Iris pigment epithelial cell (primary cell): Measurements from ENCODE around the gene PGF.
"Not testable (repeated sequence)": the region's sequence is repeated elsewhere in the genome, so short reads cannot be mapped to it uniquely, and the experiment has no call there.

ENCODE experiments used
- DNase-seq: peaks from one replicate; pipeline ENCODE4 v3.0.0-alpha.2; 2011; ENCODE audit warnings: low read depth

The PGF gene

DNA sequence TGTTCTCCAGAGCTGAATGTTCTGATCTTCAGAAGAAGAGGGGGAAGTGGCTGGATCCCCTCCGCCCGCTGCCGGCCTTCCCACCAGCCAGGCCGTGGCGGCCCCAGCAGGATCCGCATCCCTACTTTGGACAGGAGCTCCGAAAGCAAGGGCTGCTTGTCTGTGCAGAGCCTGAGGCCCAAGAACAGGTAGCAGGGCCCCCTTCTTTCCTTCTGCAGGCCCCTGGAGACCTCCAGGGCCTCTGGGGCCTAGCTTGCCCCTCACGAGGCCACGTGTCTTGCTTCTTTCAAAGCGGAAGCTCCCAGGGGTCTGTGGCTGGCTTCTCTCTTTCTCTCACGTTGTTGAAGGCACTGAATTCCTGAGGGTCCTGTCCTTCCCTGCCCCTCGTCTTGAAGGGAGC lies 13.2 kb downstream of the PGF start:
- DNase-seq: no peak

DNA sequence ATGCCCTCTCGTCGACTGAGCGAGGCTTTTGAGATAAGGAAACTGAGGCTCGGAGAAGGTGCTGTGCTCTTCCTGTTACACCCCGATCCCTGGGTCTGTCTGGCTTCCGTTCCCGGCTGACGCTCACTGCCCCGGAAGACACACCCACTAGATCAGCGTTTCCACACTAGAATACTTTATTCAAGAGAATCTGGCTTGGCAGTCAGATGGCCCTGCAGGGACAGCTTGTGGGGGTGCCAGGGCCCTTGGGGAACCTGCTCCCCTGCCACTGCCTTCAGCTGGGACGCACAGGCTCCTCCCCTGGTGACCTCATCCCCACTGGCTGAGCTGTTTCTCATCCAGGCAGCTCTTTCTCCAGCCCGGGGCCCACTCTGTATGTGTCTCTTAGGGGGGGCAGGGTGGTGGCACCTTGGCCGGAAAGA lies 13.7 kb downstream of the PGF start:
- peak; percentile 70 for DNase-seq

DNA sequence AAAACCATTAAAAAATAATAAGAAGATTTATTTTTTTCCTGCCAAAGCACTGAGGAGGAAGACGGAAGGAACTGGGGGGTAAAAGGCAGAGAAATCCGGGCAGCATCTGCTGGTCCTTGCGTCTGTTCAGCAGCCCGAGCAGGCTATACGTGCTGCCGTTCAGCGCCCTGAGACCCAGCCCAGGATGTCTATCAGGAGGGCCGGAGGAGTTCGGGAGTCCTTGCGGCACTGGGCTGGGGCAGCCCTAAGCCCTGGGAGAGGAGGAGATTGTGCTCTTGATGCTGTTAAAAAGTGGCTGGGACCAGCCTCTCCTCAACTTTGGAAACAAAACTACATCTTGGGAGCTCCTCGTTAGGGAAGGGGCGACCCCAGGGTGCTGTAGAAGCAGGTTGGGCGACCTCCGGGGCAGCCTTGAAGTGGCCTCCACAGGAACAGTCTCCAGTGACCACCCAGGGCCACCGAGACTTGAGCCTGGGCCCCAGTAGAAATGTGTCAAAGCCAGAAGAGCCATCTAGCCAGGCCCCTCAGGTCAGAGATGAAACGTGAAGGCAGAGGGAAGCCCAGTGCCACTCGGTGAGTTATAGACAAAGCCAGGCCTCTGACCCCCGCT lies 14.3 kb downstream of the PGF start:
- no peak for DNase-seq

DNA sequence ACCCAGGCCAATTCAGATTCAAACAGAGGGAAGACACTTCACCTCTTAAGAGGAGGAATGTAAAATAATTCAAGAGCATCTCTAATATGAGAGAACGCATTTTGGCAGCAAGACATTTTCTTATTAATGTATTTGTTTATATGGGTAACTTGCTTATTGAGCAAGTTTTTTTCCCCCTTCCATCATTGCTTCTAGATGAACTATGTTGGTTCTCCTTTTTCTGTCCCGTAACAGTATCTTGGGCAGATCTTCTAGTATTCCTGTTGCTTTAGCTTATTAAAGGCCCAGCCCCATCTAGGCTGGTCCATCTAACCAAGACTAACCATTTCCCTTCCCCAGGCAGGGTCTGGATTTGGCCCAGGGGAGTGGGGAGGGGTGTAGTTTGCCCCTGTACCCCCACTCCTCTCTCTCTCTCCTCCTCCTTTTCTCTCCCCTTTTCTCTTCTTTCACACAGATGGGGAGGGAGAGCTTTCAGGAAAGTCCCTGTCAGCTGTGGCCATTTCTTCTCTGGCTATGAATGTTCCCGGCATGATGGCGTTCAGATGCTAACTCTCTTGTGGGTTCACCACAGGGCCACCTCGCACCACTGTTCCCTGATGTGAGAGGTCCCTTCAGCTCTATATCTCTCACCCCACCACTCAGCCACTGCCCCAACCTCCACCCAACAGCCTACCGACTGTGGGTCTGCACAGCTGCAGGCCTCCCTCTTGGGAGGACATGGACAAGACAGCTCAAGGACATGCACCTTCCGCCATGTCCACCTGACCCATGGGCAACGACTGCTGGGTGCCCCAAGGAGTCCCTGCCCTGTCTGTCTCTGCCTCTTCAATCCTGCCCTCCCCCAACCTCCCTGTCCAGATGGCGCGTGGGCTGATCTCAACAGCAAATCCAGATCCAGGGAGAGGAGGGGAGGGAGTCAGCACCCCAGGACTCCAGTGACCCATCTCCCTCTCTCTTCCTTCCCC lies 16.6 kb downstream of the PGF start:
- DNase-seq: no peak

DNA sequence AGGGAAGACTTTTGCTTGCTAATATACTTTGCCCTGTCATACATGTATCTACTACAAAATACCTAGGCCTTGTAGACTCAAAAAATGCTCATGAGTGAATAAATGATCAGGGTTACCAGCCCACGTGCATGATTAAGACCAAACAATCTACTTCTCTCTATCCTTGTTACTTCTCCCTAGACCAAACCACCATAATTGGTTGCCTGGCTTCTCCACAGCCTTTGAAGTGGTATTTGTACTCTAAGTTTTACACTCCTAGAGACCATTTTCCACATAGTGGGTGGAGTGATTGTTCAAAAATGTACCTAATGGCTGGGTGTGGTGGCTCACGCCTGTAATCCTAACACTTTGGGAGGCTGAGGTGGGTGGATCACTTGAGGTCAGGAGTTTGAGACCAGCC lies 18.2 kb downstream of the PGF start:
- DNase-seq: no peak

DNA sequence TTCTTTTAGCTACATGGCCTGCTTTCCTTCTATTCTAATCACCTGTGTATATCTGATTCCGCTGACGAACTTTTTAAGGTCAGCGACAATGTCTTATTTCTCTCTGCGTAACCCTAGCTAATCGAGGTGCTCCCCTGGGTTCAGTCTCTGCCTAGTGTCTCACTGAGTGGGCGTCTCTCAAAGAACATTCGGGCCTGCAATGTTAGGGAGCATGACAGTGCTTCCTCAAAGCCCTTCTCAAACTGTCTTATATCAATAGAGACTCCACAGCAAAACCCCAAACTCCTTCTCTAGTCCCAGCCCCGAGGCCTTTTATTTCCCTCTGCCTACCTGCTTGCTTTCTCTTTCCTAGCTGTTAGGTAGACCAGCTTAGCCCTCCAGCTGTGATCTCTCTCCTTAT lies 18.7 kb downstream of the PGF start:
- DNase-seq: no peak

DNA sequence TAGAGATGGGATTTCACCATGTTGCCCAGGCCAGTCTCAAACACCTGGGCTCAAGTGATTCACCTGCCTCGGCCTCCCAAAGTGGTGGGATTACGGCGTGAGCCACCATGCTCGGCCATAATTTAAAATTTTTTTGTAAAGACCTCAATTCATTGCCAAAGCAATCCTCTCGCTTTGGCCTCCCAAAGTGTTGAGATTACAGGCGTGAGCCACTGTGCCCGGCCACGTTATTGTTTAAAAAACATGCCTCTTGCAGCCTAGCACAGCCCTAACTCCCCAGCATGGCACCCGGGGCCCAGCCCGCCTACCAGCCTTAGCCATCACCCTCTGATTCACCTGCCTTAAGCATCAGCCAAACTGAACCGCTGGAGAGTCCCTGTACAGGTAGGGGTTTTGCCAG lies 19.2 kb downstream of the PGF start:
- DNase-seq: no peak

DNA sequence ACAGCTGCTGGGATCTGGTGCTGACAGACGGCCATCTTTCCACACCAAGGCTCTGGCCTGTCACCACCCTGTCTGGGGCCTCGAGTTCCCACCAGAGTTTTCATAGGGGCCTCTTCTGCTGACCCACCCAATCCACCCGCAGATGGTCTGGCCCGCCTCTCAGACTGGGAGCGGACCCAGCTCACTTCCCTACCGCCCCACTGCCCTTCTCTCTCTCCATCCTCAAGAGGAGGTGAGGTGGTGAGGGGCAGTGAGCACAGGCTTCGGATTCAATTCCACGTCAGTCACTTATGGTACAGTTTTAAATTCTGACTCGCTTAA lies 20.1 kb downstream of the PGF start:
- no peak for DNase-seq

DNA sequence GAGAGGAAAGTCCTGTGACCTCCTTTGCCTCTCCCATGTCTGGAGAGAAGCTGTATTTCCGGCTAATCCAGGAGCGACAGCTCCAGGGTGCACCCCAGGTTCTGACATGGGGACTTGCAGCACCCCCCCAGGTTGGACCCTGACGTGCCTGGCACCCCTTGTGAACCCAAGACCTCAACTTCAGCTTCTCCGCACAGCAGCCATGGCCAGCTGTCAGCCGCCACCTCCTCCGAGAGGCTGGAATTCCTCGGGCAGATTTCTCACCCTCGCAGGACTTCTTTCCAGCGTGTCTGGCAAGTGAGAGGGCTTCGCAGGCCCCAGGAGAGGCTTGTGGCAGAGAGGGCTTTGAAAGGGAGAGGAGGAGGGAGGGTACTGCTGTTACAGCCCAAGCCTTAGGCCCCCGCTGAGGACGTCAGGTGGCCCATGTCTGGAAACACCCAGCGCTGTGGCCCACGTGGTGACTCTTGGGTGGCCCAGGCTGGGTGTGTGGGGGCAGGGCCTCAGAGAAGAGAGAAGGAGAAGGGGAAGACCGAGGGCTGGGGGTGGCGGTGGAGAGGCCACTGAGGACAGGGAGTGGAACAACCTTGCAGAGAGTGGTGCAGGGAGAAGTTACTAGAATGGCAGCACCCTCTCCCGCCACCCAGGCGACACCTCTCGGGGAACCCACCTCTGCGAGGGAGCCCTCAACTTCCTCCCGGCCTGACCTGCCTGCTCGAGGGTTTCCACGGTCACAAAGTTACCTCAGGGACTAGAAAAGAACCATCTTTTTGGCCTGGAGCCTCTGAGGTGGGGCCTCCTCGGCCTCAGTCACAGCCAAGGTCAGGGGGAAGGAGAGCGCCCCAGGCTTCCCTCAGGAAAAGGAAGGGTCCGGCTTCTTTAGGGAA lies 20.7 kb downstream of the PGF start:
- no peak for DNase-seq

DNA sequence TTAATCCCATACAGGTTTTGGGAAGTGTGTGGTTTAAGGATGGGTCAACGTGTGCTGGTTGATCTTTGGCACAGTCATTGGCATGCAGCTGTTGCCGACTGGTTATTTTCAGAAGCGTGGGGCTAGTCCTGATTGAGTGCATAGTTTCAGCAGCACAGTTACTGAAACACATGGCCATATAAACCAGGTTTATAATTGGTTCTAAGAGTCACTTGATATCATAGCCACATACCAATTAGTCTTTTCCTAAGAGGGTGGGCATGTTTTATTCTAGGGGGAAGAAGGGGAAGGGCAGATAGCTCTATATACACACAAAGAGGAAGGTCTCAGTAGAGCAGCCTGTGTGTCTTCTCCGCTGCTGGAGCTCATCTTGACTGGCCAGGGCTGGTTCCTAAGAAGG lies 21.4 kb downstream of the PGF start:
- no peak for DNase-seq

DNA sequence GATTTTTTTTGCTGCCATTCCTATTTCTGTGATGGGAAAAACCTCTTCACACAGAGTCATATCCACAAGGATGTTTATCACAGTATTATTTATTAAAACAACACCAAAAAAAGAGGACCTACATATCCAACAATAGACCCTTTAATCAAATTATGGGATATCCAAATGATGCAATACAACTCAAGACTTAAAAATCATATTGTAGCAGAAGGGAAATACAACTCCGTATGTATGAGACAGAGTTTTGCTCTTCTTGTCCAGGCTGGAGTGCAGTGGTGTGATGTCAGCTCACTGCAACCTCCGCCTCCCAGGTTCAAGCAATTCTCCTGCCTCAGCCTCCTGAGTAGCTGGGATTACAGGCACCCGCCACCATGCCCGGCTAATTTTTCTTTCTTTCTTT lies 22.5 kb downstream of the PGF start:
- DNase-seq: not testable (repeated sequence)

DNA sequence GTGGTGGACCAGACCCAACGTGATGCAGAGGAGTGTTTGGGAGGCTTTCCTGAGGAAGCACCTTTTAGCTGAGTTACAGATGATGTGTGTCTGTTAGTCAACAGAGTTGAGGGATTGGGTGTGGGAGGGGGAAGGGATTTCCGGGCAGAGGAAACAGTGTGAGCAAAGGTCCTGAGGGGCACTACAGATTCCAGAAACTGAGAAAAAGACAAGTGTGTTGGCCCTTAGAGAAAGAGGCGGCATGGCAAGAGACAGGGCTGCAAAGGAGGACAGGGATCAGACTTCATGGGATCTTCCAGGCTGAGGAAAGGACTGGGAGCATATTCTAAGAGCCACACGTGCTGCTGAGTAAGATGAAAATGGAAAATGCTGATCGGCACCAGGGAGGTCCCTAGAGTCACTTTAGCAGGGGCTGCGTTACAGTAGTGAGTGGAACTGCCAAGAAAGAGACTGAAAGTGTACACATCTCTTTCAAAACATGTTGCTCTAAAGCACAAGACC lies 22.9 kb downstream of the PGF start:
- DNase-seq: no peak

DNA sequence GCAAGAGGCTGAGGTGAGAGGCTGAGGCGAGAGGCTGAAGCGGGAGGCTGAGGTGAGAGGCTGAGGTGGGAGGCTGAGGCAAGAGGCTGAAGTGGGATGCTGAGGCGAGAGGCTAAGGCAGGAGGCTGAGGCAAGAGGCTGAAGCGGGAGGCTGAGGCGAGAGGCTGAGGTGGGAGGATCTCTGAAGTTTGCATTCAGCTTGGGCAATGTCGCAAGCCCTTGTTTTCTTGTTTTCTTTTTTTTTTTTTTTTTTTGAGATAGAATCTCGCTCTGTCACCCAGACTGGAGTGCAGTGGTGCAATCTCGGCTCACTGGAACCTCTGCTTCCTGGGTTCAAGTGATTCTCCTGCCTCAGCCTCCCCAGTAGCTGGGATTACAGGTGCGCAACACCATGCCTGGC lies 23.7 kb downstream of the PGF start:
- DNase-seq: not testable (repeated sequence)

DNA sequence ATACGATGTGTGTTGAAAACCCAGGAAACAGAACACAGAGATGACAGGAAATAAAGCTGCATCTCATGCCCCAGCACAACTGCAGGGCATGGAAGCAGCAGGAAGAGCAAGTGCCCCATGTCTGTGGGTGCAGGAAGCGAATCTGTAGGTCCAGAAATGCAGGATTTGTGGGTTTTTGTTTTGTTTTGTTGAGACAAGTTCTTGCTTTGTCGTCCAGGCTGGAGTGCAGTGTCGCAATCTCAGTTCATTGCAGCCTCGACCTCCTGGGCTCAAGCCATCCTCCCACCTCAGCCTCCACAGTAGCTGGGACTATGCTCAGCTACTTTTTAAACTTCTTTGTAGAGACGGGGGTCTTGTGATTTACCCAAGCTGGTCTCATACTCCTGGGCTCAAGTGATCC lies 26.2 kb downstream of the PGF start:
- DNase-seq: no peak

DNA sequence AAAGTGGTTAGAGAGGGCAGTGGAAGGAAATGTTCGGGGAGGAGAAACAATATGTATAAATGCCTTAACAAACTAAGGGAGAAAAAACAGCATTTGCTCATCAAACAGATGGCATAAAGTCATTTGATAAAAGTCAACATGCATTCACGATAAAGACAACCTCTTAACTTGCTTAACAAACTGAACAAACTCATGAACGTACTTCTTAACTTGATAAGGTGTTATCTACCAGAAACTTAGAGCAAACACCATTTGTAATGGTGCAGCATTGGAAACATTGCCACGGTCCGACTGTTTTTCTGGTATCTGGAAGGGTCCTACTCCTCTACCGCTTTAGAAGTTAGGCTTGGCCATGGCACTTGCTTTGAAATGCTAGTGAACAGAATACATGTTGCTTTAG lies 28.2 kb downstream of the PGF start:
- no peak for DNase-seq

DNA sequence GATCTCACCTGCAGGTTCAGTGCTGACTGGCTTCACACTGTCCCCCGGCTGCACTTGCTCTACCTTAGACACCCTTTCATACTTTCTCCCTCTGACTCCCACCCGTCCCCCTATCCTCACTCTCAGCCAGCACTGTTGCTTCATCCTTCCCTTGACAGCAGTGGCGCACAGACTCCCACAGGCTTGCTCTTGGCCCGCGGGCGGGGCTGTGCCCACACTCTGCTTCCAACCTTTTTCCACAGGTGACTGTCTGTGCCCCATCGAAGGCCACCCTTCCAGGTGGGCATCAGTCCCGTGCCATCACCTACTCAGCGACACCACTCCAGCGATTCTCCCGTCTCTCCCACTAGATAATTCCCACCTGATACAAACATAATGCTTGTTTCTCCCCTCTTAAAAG lies 31.3 kb downstream of the PGF start:
- no peak for DNase-seq

DNA sequence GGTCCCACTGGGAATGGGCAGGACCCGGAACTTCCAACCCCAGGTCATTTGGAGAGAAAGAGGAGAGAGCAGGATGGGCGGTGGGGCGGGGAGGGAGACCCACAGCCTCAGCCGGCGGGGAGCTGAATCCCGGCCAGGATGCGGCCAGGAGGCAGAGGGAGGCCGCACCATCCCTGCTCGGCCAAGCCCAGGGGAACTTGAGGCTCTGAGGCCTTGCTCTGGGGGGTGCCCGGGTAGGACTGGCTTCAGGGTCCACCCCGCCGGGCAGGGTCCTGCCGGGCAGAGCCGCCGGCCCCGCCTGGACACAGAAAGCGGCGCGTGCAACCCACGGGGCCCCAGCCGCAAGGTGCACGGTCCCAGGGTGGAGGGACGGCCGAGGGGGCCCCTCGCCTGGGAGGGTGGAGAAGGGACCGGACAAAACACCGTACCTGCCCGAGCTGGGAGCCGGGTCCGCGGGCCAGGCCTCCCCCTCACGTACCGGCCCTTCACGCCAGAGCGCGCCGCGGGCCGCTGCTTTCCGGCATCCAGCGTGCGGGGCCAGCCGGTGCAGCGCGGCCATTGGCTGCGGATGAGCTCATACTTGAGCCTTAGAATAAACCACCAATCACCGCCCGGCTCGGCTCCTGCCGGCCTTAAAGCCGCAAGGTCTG lies 32.5 kb downstream of the PGF start, which contains the start of gene RPS6KL1:
Gene RPS6KL1 (minus strand): TSS at position 509 of the 650 bp plus-strand sequence. CDS start 1,719 bp downstream, outside the sequence.
- peak; percentile 82 for DNase-seq

DNA sequence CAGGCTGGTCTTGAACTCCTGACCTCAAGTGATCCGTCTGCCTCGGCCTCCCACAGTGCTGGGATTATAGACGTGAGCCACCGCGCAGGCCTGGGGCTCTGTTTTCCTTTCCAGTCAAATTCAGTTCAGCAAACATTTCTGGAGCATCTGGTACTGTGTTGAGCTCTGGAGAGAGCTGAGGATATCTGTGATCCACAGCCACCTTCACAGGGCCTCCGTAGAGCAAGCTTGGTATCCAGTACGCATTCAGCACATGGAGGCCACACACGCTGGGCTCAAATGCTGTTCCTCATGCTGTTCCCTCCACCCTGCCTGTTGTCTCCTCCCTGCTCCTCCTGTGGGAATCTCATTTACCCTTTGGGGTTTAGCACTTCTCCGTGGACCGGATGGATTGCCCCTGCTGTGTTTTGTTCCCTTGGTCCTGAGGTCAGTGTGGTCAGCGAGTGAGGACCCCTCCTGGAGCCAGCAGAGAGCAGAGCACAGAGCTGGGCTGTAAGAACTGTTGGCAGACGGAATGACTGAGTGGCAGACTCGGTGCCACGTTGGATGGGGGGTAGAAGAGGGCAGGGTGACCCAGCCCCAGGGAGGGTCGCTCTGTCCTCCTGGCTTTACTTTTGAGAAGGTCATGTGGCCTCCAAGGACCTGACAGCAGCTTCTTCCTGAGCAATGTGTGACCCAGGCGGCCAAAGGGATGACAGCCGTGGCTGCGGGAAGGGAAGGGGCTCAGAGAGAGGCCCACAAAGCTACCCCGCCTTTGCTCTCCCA lies 33.2 kb downstream of the PGF start:
- no peak for DNase-seq

DNA sequence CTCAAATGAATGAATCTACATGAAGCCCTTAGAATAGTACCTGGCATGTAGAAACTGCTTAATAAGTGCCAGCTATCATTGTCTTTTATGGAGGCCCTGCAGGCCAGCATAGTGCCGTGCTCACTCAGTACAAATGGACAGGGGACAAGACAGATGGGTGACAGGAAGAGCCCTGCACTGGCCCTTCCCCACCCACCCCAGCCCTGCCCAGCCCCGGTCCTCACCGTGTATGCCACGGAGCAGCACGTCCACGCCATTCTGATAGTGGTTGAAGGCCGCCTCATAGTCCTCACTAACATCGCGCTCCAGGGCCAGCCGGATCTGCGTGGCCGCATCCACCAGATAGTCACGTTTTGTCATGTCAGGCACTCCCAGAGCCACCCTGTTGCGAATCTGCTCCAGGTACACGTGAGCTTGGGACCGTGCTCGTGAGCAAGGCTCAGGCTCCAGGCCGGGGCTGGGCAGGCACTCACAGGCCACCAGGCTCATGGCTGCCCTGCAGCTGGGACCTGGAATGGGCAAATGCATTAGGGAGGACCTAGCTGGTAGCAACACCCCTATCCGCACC lies 34.3 kb downstream of the PGF start:
- no peak for DNase-seq

DNA sequence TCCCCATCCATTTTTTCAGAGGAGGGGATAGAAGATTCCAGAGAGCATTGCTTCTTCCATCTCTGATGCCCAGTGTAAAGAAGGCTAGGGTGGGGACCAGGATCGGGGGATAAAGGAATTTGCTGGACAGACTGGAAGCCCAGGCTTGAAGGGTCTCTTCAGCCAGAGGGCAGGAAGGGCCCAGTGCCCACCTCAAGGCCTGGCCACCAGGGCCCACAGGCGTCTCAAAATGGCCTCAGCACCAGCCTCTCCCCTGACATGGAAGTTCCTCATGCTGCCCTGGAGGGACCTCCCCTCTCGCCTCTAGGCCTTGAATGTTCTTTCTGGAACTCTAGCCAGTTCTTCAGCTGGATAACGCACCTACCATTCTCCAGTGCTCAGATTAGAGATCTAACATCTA lies 35.1 kb downstream of the PGF start:
- DNase-seq: no peak
